Adrenal gland (tissue), 5 donors: ENCODE measurements around the gene CDKAL1.

ENCODE experiments used
- POLR2A ChIP-seq, 2 donors: fragments of 450-650 bp; IDR thresholded peaks; one replicate each; pipeline ENCODE4 v1.6.1; 2017; ENCODE audit warnings: antibody characterized with exemption in 2 of 2, mild to moderate bottlenecking in 2 of 2, moderate library complexity in 1 of 2
- TF ChIP-seq, protein P1 (sequence below), 6 experiments: fragments of 450-650 bp in 4 of 6; fragments of 200-600 bp in 2 of 6; sonication (generic) in 1 of 6; IDR thresholded peaks; 1 replicate in 5 of 6; 2 replicates in 1 of 6; pipeline versions ENCODE4 v1.5.1 to v1.8.0; 2016 to 2021; ENCODE audit warnings: antibody characterized with exemption in 6 of 6, mild to moderate bottlenecking in 2 of 6, moderate library complexity in 1 of 6
- donor health status: DM: no; HTN: no; CAD: no.

DNA sequence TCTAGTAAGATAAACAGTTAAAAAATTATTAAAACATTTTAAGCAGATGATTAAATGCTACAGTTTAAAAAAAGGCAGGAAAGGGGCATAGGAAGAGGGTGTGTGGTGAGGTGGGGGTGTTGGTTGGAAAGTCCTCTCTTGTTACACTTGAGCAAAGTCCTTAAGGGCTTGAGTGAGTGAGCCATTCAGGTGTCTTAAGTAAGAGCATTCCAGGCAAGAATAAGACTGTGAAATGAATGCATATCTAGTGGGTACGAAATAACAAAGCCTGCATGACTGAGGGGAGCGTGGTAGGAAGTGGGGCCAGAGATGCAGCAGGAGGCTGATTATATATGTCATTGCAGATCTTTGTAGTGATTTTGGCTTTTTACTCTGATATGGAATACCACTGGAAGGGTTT lies 5.1 kb downstream of the CDKAL1 start:
- TF ChIP-seq POLR2A (IDR thresholded peaks at IDR 0.05) = no peak
- TF ChIP-seq, protein P1, sequence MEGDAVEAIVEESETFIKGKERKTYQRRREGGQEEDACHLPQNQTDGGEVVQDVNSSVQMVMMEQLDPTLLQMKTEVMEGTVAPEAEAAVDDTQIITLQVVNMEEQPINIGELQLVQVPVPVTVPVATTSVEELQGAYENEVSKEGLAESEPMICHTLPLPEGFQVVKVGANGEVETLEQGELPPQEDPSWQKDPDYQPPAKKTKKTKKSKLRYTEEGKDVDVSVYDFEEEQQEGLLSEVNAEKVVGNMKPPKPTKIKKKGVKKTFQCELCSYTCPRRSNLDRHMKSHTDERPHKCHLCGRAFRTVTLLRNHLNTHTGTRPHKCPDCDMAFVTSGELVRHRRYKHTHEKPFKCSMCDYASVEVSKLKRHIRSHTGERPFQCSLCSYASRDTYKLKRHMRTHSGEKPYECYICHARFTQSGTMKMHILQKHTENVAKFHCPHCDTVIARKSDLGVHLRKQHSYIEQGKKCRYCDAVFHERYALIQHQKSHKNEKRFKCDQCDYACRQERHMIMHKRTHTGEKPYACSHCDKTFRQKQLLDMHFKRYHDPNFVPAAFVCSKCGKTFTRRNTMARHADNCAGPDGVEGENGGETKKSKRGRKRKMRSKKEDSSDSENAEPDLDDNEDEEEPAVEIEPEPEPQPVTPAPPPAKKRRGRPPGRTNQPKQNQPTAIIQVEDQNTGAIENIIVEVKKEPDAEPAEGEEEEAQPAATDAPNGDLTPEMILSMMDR (IDR thresholded peaks at IDR 0.05) = no peak
